Measurements from ENCODE around the gene GARIN5B.

GARIN5B gene

GRCh38 chr19:55392820-55393761 is 30.0 kb upstream of the GARIN5B start:
- no peak for DNase-seq (ENCODE audit: low read depth)
- no peak overlapping the region for H3K4me3 ChIP-seq (ENCODE audit: low read depth, low read length)
- TF ChIP-seq CTCF (IDR thresholded peaks at IDR 0.05; ENCODE audit: control insufficient read depth, extremely low read depth, insufficient read depth), result no peak

GRCh38 chr19:55391702-55392615 is 28.9 kb upstream of the GARIN5B start:
- H3K4me3 ChIP-seq (ENCODE audit: low read depth, low read length), result no peak overlapping the region
- no peak for DNase-seq (ENCODE audit: low read depth)
- no peak for TF ChIP-seq CTCF (IDR thresholded peaks at IDR 0.05; ENCODE audit: control insufficient read depth, extremely low read depth, insufficient read depth)

- no peak for TF ChIP-seq CTCF (IDR thresholded peaks at IDR 0.05; ENCODE audit: control insufficient read depth, extremely low read depth, insufficient read depth)
- H3K4me3 ChIP-seq (ENCODE audit: low read depth, low read length), result no peak overlapping the region
- DNase-seq (ENCODE audit: low read depth), result no peak
Observed at GRCh38 chr19:55391191-55391670, 28.2 kb upstream of the GARIN5B start.

GRCh38 chr19:55390461-55390880 is 27.4 kb upstream of the GARIN5B start:
- DNase-seq (ENCODE audit: low read depth), result no peak
- H3K4me3 ChIP-seq (ENCODE audit: low read depth, low read length), result no peak overlapping the region
- TF ChIP-seq CTCF (IDR thresholded peaks at IDR 0.05; ENCODE audit: control insufficient read depth, extremely low read depth, insufficient read depth), result no peak

- no peak for TF ChIP-seq CTCF (IDR thresholded peaks at IDR 0.05; ENCODE audit: control insufficient read depth, extremely low read depth, insufficient read depth)
- DNase-seq (ENCODE audit: low read depth), result no peak
- H3K4me3 ChIP-seq (ENCODE audit: low read depth, low read length), result no peak overlapping the region
Observed at GRCh38 chr19:55389386-55390317, 26.6 kb upstream of the GARIN5B start.

All from LNCaP clone FGC (cell line).